HCT116 (cell line): Measurements from ENCODE around the gene XYLT2. TPM values are rescaled to one million over a fixed set of nuclear protein-coding genes. Genes with fewer than 3 reads are reported as not detected.
A peak's percentile ranks its signal among the peaks of the same experiment; 100 is the strongest.

Experiments used
- ATAC-seq: fragments of 200-7000 bp; cut with Tn5 transposase; 2 replicates; pipeline ENCODE4 v1.9.1; 2020; ENCODE audit warnings: mild to moderate bottlenecking, moderate library complexity
- BruUV-seq: library from RNA; stranded (reverse); fragments of 400-500 nt; replicated peaks from 2 replicates; lab custom pipeline; 2021; lab: Mats Ljungman, UMichigan
- CTCF ChIA-PET: fragments of 300-600 bp; sonication (Branson Sonifier 250); formaldehyde crosslinking; loops from one replicate; lab custom pipeline; 2021; ENCODE audit warnings: antibody characterized with exemption; lab: Charles Lee
- POLR2A ChIA-PET: fragments of 300-600, 350-600 bp; sonication (Branson Sonifier 250); formaldehyde crosslinking; loops from one replicate; lab custom pipeline; 2021; ENCODE audit warnings: antibody characterized with exemption; lab: Charles Lee
- RAD21 ChIA-PET, 2 experiments: fragments of 300-600 bp; sonication (Branson Sonifier 250); formaldehyde crosslinking; loops; one replicate each; lab custom pipeline; 2023; ENCODE audit warnings: low total read pairs in 2 of 2; ENCODE audit not compliant: uncharacterized antibody in 2 of 2, unreplicated experiment in 2 of 2, low non-redundant PET in 1 of 2; lab: Charles Lee
- DNase-seq: peaks from one replicate; pipeline ENCODE4 v3.0.0-alpha.2; 2010; ENCODE audit warnings: low read depth, low spot score
- H2AFZ ChIP-seq: fragments of 200-600 bp; shearing (Covaris generic), sonication (generic); 2 replicates; pipeline ENCODE4 v1.6.1; 2017; ENCODE audit warnings: low read depth, mixed run types, mixed read lengths, antibody characterized with exemption, low read length; ENCODE audit not compliant: poor library complexity, severe bottlenecking
- H3K27ac ChIP-seq: 2 replicates; pipeline ENCODE4 v1.5.1; 2012; ENCODE audit warnings: low read depth, low read length
- H3K27me3 ChIP-seq: fragments of 200-600 bp; sonication (generic); 2 replicates; pipeline ENCODE4 v1.6.1; 2016; ENCODE audit warnings: mixed run types, low read length, mixed read lengths; ENCODE audit not compliant: insufficient read depth
- H3K36me3 ChIP-seq, 2 experiments: fragments of 200-500 bp in 1 of 2; fragments of 200-600 bp in 1 of 2; sonication (Bioruptor generic) in 1 of 2; sonication (generic) in 1 of 2; 2 replicates each; pipeline versions ENCODE4 v1.5.1 to v1.6.1; 2014 to 2016; ENCODE audit warnings: low read length in 2 of 2, inconsistent platforms in 1 of 2, mixed read lengths in 1 of 2, mixed run types in 1 of 2; ENCODE audit not compliant: insufficient read depth in 2 of 2, control insufficient read depth in 1 of 2
- H3K4me1 ChIP-seq, 2 experiments: fragments of 200-600 bp in 1 of 2; sonication (generic) in 1 of 2; 2 replicates each; pipeline versions ENCODE4 v1.5.1 to v1.6.1; 2012 to 2017; ENCODE audit warnings: low read length in 2 of 2, inconsistent platforms in 1 of 2, mild to moderate bottlenecking in 1 of 2, mixed read lengths in 1 of 2, mixed run types in 1 of 2, moderate library complexity in 1 of 2; ENCODE audit not compliant: insufficient read depth in 2 of 2, control insufficient read depth in 1 of 2
- H3K4me2 ChIP-seq: fragments of 200-600 bp; sonication (generic); 2 replicates; pipeline ENCODE4 v1.6.1; 2017; ENCODE audit warnings: mixed run types, low read length, mixed read lengths
- H3K4me3 ChIP-seq, 2 experiments: fragments of 200-600 bp in 1 of 2; sonication (generic) in 1 of 2; replicated peaks in 1 of 2; 2 replicates each; pipeline ENCODE4 v1.5.1; 2011 to 2016; ENCODE audit warnings: low read length in 2 of 2, control low read depth in 1 of 2, low read depth in 1 of 2, mild to moderate bottlenecking in 1 of 2, mixed read lengths in 1 of 2, mixed run types in 1 of 2
- H3K79me2 ChIP-seq: fragments of 200-600 bp; sonication (generic); 2 replicates; pipeline ENCODE4 v1.6.1; 2017; ENCODE audit warnings: mild to moderate bottlenecking, mixed run types, low read length, moderate library complexity, mixed read lengths; ENCODE audit not compliant: insufficient read depth
- H3K9ac ChIP-seq: fragments of 200-600 bp; sonication (generic); 2 replicates; pipeline ENCODE4 v1.6.1; 2016; ENCODE audit warnings: low read length, mixed read lengths
- H3K9me2 ChIP-seq: fragments of 200-600 bp; sonication (generic), shearing (Covaris generic); 2 replicates; pipeline ENCODE4 v1.6.1; 2017; ENCODE audit warnings: mixed run types, mild to moderate bottlenecking, moderate library complexity; ENCODE audit not compliant: insufficient read depth
- H3K9me3 ChIP-seq, 2 experiments: fragments of 200-500 bp in 1 of 2; fragments of 200-600 bp in 1 of 2; sonication (Bioruptor generic) in 1 of 2; sonication (generic) in 1 of 2; 2 replicates each; pipeline ENCODE4 v1.6.1; 2014 to 2017; ENCODE audit warnings: low read length in 2 of 2, mixed read lengths in 2 of 2, inconsistent platforms in 1 of 2, low read depth in 1 of 2, mild to moderate bottlenecking in 1 of 2, mixed run types in 1 of 2, moderate library complexity in 1 of 2; ENCODE audit not compliant: control insufficient read depth in 1 of 2, insufficient read depth in 1 of 2
- H4K20me1 ChIP-seq: fragments of 200-600 bp; sonication (generic), shearing (Covaris generic); 2 replicates; pipeline ENCODE4 v1.6.1; 2017; ENCODE audit warnings: mixed run types, mild to moderate bottlenecking, moderate library complexity; ENCODE audit not compliant: insufficient read depth
- CEBPB ChIP-seq: IDR thresholded peaks from 2 replicates; pipeline ENCODE4 v1.6.1; 2012; ENCODE audit warnings: low read depth
- EZH2phosphoT487 ChIP-seq: fragments of 200-600 bp; IDR thresholded peaks from 2 replicates; pipeline ENCODE4 v1.6.1; 2018; ENCODE audit warnings: antibody characterized with exemption, borderline replicate concordance
- JUND ChIP-seq: IDR thresholded peaks from 2 replicates; pipeline ENCODE4 v1.6.1; 2012
- SRF ChIP-seq: IDR thresholded peaks from 2 replicates; pipeline ENCODE4 v1.6.1; 2012; ENCODE audit warnings: low read depth
- ZNF274 ChIP-seq: fragments of 200-500 bp; sonication (Bioruptor generic); IDR thresholded peaks from 2 replicates; pipeline ENCODE4 v1.6.1; 2014; ENCODE audit warnings: mild to moderate bottlenecking, low read depth, low read length, inconsistent platforms
- intact Hi-C: fragments of 100-400 bp; cut with micrococcal nuclease; formaldehyde crosslinking; loops from 2 replicates; pipeline ENCODE4 v1.10.0; 2022
- total RNA-seq: library from RNA; stranded (reverse); gene quantifications from one replicate; pipeline ENCODE4 v1.2.1, GENCODE V29; 2021; ENCODE audit not compliant: unreplicated experiment
- TF ChIP-seq, protein P1 (sequence below), 3 experiments: fragments of 200-600 bp in 1 of 3; sonication (generic) in 1 of 3; IDR thresholded peaks in 2 of 3; conservative IDR thresholded peaks in 1 of 3; 2 replicates each; pipeline ENCODE4 v1.5.1; 2012 to 2017; ENCODE audit warnings: low read depth in 2 of 3, low read length in 2 of 3, antibody characterized with exemption in 1 of 3, borderline replicate concordance in 1 of 3, control low read depth in 1 of 3, mild to moderate bottlenecking in 1 of 3, mixed read lengths in 1 of 3, mixed run types in 1 of 3, moderate library complexity in 1 of 3; ENCODE audit not compliant: insufficient read depth in 1 of 3
- TF ChIP-seq, protein P2 (sequence below): IDR thresholded peaks from 2 replicates; pipeline ENCODE4 v1.6.1; 2012

The XYLT2 gene
- total RNA-seq, 1 experiment from 2014 or later = 37.5 TPM

DNA sequence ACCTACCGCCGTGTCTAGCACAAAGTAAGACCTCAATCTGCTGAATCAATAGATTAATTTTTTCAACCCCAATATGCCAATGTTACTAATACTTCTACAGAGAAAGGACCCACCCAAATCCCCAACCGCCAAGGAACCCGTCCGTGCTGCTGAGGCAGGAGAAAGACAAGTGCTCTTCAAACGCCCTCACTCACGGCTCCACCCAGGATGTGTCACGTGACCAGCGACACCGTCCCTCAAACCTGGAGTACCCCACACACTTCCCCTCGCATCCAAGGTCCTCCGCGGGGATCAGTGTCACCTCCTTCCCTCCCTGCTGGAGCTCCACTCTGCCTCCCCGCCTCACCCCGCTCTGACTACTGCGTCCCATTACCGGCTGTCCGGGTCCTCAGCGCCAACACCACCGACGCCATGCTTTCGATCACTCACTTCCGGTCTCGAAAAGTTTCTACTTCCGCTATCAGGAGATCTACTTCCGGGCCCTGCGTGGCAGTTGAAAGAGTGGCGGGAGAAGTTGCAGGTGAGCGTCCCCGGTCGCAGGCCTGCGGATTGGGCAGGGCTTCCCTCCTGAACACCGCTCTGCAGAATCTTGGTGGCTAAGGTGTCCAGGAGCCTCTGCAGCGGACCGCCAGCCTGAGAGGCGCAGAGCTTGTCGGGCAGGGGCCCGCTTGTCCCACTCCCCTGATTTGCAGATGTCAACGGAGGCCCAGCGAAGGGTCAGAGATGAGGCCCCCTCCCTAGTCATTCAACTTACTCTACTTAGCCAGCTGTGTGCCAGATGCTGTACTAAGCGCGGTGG is 27.0 kb downstream of the XYLT2 start, which contains the start of the genes EME1 and MRPL27 (continued):
- TF ChIP-seq, protein P1, sequence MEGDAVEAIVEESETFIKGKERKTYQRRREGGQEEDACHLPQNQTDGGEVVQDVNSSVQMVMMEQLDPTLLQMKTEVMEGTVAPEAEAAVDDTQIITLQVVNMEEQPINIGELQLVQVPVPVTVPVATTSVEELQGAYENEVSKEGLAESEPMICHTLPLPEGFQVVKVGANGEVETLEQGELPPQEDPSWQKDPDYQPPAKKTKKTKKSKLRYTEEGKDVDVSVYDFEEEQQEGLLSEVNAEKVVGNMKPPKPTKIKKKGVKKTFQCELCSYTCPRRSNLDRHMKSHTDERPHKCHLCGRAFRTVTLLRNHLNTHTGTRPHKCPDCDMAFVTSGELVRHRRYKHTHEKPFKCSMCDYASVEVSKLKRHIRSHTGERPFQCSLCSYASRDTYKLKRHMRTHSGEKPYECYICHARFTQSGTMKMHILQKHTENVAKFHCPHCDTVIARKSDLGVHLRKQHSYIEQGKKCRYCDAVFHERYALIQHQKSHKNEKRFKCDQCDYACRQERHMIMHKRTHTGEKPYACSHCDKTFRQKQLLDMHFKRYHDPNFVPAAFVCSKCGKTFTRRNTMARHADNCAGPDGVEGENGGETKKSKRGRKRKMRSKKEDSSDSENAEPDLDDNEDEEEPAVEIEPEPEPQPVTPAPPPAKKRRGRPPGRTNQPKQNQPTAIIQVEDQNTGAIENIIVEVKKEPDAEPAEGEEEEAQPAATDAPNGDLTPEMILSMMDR (IDR thresholded peaks at IDR 0.05 in 2 of 3, conservative IDR thresholded peaks at IDR 0.05 in 1 of 3; ENCODE audit: borderline replicate concordance in 1 of 3, insufficient read depth in 1 of 3, low read depth in 2 of 3, low read length in 2 of 3) = no peak
- TF ChIP-seq CEBPB (no peak), JUND (no peak), EZH2phosphoT487 (no peak), ZNF274 (no peak)
- TF ChIP-seq, all 23 proteins: peak for 11

DNA sequence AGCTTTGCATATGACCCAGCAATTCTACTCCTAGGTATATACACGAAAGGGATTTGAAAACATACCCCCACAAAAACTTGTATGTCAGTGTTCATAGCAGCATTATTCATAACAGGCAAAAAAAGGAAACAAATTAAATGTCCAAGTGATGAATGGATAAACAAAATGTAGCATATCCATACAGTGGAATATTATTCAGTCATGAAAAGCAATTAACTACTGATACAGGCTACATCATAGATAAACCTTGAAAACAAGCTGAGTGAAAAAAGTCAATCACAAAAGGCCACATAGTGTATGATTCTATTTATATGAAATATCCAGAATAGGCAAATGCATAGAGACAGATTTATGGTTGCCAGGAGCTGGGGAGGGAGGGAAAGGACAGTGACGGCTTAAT is 27.8 kb downstream of the XYLT2 start:
- ChIA-PET CTCF (interaction anchor here (1.4 to 1.9 kb wide), 2 partner anchors 11 to 23 kb away, joined by 7 to 8 read pairs; partner anchors contain the start of gene LRRC59), RAD21 (no interaction called here)
- DNase-seq = no peak
- 0 out of 2 replicates have a peak, but pooled peaks have one; percentile 9 for TF ChIP-seq SRF
- TF ChIP-seq, protein P2, sequence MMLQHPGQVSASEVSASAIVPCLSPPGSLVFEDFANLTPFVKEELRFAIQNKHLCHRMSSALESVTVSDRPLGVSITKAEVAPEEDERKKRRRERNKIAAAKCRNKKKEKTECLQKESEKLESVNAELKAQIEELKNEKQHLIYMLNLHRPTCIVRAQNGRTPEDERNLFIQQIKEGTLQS = no peak
- TF ChIP-seq, all 23 proteins: peak for 1
- POLR2A ChIA-PET = interaction anchor here (2.6 kb wide), 1 partner anchor 24 kb away, joined by 12 read pairs; the partner anchor contains the start of gene LRRC59
- no peaks in the 10 kb centered on the region for H3K9me2 ChIP-seq
- H3K27me3 ChIP-seq = no peaks in the 10 kb centered on the region
- H2AFZ ChIP-seq = no peak overlapping the region
- H3K9ac ChIP-seq = peak overlapping the region; percentile 88
- H3K4me2 ChIP-seq = peak overlapping the region; percentile 76
- BruUV-seq = no TSS peak
- H3K4me3 ChIP-seq = peak overlapping the region; percentile 54 to 67
- H3K36me3 ChIP-seq = peaks cover 21 to 22% of the 10 kb centered on the region in 2 experiments
- no peaks in the 10 kb centered on the region for H4K20me1 ChIP-seq
- peaks cover 9 to 16% of the 10 kb centered on the region in 2 experiments for H3K4me1 ChIP-seq
- H3K79me2 ChIP-seq = peaks cover 50% of the 10 kb centered on the region
- intact Hi-C loops = no loop called here
- no peak for ATAC-seq
- no peaks in the 10 kb centered on the region for H3K9me3 ChIP-seq
- peak overlapping the region; percentile 82; the same call in 1 of the 2 replicates for H3K27ac ChIP-seq
